Glutamatergic neuron (in vitro differentiated cells): ENCODE data around the gene MYO1B. TPM values are rescaled to one million over a fixed set of nuclear protein-coding genes. Genes with fewer than 3 reads are reported as not detected.

Source experiments
- DNase-seq: peaks from one replicate; pipeline ENCODE4 v3.0.0; 2022
- H3K27ac Mint-ChIP-seq: one replicate; pipeline ENCODE4 v1.8.0; 2020; ENCODE audit warnings: mild to moderate bottlenecking, mixed read lengths, inconsistent platforms; ENCODE audit not compliant: unreplicated experiment
- H3K27me3 Mint-ChIP-seq: one replicate; pipeline ENCODE4 v1.8.0; 2020; ENCODE audit warnings: mild to moderate bottlenecking, moderate library complexity, mixed read lengths, inconsistent platforms; ENCODE audit not compliant: unreplicated experiment
- H3K36me3 Mint-ChIP-seq: one replicate; pipeline ENCODE4 v1.8.0; 2020; ENCODE audit warnings: mild to moderate bottlenecking, mixed read lengths, inconsistent platforms; ENCODE audit not compliant: unreplicated experiment
- H3K4me1 Mint-ChIP-seq: one replicate; pipeline ENCODE4 v1.8.0; 2020; ENCODE audit warnings: mild to moderate bottlenecking, low read depth, mixed read lengths, inconsistent platforms; ENCODE audit not compliant: unreplicated experiment
- H3K4me3 Mint-ChIP-seq: one replicate; pipeline ENCODE4 v1.8.0; 2020; ENCODE audit warnings: mild to moderate bottlenecking, mixed read lengths, inconsistent platforms; ENCODE audit not compliant: unreplicated experiment
- H3K9me3 Mint-ChIP-seq: one replicate; pipeline ENCODE4 v1.8.0; 2020; ENCODE audit warnings: mild to moderate bottlenecking, moderate library complexity, mixed read lengths, inconsistent platforms; ENCODE audit not compliant: unreplicated experiment
- total RNA-seq: library from RNA; stranded (reverse); fragmentation: NEBNext Ultra II Directional; extraction: Animal tissue kit (Norgen Biotek cat#: 25700); gene quantifications from one replicate; pipeline ENCODE4 v1.2.1, GENCODE V29; 2021; ENCODE audit not compliant: unreplicated experiment
- TF ChIP-seq, protein P1 (sequence below): fragments of 200-600 bp; sonication (generic); IDR thresholded peaks from one replicate; pipeline ENCODE4 v1.5.0; 2021; ENCODE audit not compliant: partially characterized antibody, unreplicated experiment

The MYO1B gene
- total RNA-seq, 1 donor from 2014 or later: 129 TPM

DNA sequence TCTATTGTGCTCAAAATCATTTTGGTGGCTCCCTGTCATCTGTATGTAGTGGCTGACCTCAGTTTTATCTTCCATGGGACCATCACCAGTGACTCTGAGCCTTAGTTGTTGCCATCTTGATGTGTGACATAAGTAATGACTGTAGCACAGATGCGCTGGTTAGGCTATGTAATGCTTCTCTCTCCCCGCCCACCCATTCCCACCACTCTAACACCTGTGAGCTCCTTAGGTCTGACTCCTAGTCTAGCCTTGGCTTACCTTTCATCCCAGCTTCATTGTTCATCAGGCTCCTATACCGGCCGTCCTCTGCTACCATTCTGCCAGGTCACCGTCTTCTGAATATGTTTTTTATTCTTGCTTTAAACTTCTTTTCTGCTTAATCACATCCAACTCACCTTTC lies 17.2 kb downstream of the MYO1B start:
- Mint-ChIP-seq H3K36me3 (no peaks in the 10 kb centered on the region), H3K27ac (no peak overlapping the region), H3K27me3 (no peaks in the 10 kb centered on the region), H3K4me3 (no peak overlapping the region), H3K9me3 (peaks cover 2% of the 10 kb centered on the region), H3K4me1 (peaks cover 30% of the 10 kb centered on the region)
- no peak for DNase-seq
- TF ChIP-seq, protein P1, sequence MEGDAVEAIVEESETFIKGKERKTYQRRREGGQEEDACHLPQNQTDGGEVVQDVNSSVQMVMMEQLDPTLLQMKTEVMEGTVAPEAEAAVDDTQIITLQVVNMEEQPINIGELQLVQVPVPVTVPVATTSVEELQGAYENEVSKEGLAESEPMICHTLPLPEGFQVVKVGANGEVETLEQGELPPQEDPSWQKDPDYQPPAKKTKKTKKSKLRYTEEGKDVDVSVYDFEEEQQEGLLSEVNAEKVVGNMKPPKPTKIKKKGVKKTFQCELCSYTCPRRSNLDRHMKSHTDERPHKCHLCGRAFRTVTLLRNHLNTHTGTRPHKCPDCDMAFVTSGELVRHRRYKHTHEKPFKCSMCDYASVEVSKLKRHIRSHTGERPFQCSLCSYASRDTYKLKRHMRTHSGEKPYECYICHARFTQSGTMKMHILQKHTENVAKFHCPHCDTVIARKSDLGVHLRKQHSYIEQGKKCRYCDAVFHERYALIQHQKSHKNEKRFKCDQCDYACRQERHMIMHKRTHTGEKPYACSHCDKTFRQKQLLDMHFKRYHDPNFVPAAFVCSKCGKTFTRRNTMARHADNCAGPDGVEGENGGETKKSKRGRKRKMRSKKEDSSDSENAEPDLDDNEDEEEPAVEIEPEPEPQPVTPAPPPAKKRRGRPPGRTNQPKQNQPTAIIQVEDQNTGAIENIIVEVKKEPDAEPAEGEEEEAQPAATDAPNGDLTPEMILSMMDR: no peak

DNA sequence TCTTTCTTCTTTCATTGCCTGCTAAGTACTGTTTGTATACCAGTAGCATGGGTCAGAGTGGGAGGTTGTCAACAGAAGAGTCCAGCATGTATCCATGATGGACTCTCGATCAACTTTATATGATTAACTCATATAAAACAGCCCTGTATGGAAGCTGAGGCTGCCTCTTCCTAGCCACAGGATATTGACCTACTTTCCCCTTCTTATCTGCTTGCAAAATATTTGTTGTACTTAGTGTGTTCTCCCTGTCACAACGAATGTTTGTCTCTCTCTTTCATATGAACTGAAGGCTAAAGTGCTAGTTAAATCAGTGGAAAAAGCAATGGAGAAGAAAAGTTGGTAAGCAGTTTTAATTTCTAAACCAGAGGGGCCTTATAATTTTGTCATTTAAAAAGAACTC lies 17.8 kb downstream of the MYO1B start:
- TF ChIP-seq, protein P1: no peak
- H3K27ac Mint-ChIP-seq: no peak overlapping the region
- peaks cover 2% of the 10 kb centered on the region for H3K9me3 Mint-ChIP-seq
- H3K4me3 Mint-ChIP-seq: no peak overlapping the region
- no peaks in the 10 kb centered on the region for H3K36me3 Mint-ChIP-seq
- no peak for DNase-seq
- peaks cover 33% of the 10 kb centered on the region for H3K4me1 Mint-ChIP-seq
- no peaks in the 10 kb centered on the region for H3K27me3 Mint-ChIP-seq

DNA sequence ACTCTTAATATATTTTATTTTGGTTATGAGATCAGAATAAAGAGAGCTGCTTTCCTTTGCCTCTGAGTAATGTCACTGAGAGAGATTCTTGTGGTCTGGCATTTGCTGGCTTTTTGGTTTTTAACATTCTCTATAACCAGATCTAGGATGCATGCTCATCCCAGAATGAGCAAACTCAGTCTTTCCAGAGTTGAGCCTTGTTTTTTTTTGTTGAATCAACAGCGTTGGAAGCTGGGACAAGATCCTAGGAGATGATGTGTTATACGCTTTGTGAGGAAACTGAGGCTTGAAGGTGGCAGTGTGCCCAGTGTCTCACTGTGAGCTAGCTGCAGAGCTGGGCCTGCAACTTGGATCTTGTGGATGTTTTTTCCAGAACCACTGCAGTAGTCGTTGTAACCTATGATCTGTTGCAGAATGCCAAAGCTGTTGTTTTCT lies 19.5 kb downstream of the MYO1B start:
- no peaks in the 10 kb centered on the region for H3K36me3 Mint-ChIP-seq
- TF ChIP-seq, protein P1: no peak
- H3K27me3 Mint-ChIP-seq: no peaks in the 10 kb centered on the region
- H3K4me3 Mint-ChIP-seq: no peak overlapping the region
- H3K4me1 Mint-ChIP-seq: peaks cover 43% of the 10 kb centered on the region
- DNase-seq: no peak
- H3K27ac Mint-ChIP-seq: no peak overlapping the region
- peaks cover 2% of the 10 kb centered on the region for H3K9me3 Mint-ChIP-seq

DNA sequence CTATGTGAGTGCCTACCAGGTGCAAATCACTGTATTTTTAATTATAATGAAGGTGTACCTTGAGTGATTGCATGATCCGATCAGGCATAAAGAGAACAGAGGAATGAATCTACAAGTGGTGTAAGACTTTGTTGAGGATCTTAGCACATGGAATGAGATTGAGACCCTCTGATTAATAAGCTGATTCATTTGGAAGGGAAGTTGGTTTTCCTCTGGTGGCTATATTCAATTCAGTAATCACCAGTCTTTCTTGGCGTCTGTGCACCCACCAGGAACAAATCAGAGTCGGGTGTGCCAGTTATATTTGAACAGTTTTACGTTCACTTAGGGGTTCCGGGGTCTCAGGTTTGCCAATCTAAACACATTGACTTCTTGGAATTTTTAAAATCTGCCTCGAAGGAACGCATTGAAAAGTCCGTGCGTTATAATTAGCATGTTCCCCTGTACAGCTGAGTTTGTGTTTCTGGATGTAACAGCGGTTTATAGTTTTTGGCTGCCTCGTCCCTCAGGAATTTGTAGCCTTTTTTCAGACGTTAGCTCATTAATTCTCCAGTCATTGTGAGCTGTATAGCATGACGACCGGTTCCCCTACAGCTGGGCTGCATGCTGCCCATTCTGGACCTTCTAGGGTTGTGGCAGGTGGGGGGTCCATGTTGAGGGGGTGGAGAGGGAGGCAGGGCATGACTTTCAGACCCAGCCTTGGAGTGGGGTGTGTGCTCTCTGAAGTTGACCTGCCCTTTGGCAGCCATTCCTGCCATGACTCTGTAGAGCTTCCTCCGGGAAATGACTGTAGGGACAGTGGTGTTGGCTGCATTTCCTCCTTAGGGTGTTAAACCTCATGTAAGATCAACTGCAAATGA lies 20.3 kb downstream of the MYO1B start:
- DNase-seq: no peak
- peak overlapping the region; percentile 83 for H3K27ac Mint-ChIP-seq
- no peaks in the 10 kb centered on the region for H3K27me3 Mint-ChIP-seq
- peaks cover 47% of the 10 kb centered on the region for H3K4me1 Mint-ChIP-seq
- H3K4me3 Mint-ChIP-seq: no peak overlapping the region
- TF ChIP-seq, protein P1: no peak
- peaks cover 2% of the 10 kb centered on the region for H3K9me3 Mint-ChIP-seq
- H3K36me3 Mint-ChIP-seq: no peaks in the 10 kb centered on the region

- TF ChIP-seq, protein P1: no peak
- Mint-ChIP-seq H3K9me3 (peaks cover 2% of the 10 kb centered on the region), H3K27me3 (no peaks in the 10 kb centered on the region), H3K4me1 (peaks cover 51% of the 10 kb centered on the region), H3K27ac (peak overlapping the region; percentile 83), H3K4me3 (no peak overlapping the region), H3K36me3 (no peaks in the 10 kb centered on the region)
- no peak for DNase-seq
Observed at GRCh38 chr2:191266201-191266600, 21.0 kb downstream of the MYO1B start.
